Neutrophil (primary cell): ENCODE measurements around the gene CPT1C.
"Not testable (repeated sequence)": the region's sequence is repeated elsewhere in the genome, so short reads cannot be mapped to it uniquely, and the experiment has no call there.

Experiments used
- H3K27ac ChIP-seq: fragments of 200-600 bp; sonication (generic); 2 replicates; pipeline ENCODE4 v1.5.1; 2016; ENCODE audit warnings: mild to moderate bottlenecking, moderate library complexity
- H3K27me3 ChIP-seq: fragments of 200-600 bp; sonication (generic); 2 replicates; pipeline ENCODE4 v1.6.0; 2016; ENCODE audit warnings: mild to moderate bottlenecking
- H3K36me3 ChIP-seq: fragments of 200-600 bp; sonication (generic); 2 replicates; pipeline ENCODE4 v1.5.1; 2017
- H3K4me1 ChIP-seq, 2 experiments: fragments of 200-600 bp in 1 of 2; sonication (generic) in 1 of 2; 1 replicate in 1 of 2; 2 replicates in 1 of 2; pipeline versions ENCODE4 v1.5.1 to v1.6.1; 2013 to 2016; ENCODE audit warnings: low read depth in 1 of 2, low read length in 1 of 2, mild to moderate bottlenecking in 1 of 2, moderate library complexity in 1 of 2; ENCODE audit not compliant: control insufficient read depth in 1 of 2, insufficient read depth in 1 of 2
- H3K4me3 ChIP-seq, 2 experiments: fragments of 200-600 bp in 1 of 2; sonication (generic) in 1 of 2; 1 replicate in 1 of 2; 2 replicates in 1 of 2; pipeline ENCODE4 v1.5.1; 2013 to 2016; ENCODE audit warnings: low read depth in 1 of 2, low read length in 1 of 2, mild to moderate bottlenecking in 1 of 2, moderate library complexity in 1 of 2
- H3K9me3 ChIP-seq: fragments of 200-600 bp; sonication (generic); 2 replicates; pipeline ENCODE4 v1.5.1; 2016
- TF ChIP-seq, protein P1 (sequence below): fragments of 200-600 bp; sonication (generic); IDR thresholded peaks from 2 replicates; pipeline ENCODE4 v1.5.1; 2016; ENCODE audit warnings: antibody characterized with exemption

The CPT1C gene

DNA sequence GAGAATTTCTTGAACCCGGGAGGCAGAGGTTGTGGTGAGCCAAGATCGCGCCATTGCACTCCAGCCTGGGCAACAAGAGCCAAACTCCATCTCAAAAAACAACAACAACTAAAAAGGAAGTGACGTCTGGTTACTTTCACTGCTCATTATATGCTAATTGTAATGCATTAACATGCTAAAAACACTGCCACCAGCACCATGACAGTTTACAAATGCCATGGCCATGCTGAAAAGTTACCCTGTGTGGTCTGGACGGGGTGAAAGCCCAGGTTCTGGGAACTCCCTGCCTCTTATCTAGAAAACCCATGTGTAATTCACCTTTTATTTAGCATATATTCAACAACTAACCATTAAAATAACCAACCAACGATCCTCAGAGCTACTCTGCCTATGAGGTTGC lies 28.1 kb downstream of the CPT1C start:
- Histone ChIP-seq H3K4me1 (peaks cover 6 to 13% of the 10 kb centered on the region in 2 experiments), H3K27ac (no peak overlapping the region), H3K9me3 (no peaks in the 10 kb centered on the region), H3K36me3 (no peaks in the 10 kb centered on the region), H3K27me3 (no peaks in the 10 kb centered on the region), H3K4me3 (no peak overlapping the region)
- TF ChIP-seq, protein P1, sequence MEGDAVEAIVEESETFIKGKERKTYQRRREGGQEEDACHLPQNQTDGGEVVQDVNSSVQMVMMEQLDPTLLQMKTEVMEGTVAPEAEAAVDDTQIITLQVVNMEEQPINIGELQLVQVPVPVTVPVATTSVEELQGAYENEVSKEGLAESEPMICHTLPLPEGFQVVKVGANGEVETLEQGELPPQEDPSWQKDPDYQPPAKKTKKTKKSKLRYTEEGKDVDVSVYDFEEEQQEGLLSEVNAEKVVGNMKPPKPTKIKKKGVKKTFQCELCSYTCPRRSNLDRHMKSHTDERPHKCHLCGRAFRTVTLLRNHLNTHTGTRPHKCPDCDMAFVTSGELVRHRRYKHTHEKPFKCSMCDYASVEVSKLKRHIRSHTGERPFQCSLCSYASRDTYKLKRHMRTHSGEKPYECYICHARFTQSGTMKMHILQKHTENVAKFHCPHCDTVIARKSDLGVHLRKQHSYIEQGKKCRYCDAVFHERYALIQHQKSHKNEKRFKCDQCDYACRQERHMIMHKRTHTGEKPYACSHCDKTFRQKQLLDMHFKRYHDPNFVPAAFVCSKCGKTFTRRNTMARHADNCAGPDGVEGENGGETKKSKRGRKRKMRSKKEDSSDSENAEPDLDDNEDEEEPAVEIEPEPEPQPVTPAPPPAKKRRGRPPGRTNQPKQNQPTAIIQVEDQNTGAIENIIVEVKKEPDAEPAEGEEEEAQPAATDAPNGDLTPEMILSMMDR: no peak

DNA sequence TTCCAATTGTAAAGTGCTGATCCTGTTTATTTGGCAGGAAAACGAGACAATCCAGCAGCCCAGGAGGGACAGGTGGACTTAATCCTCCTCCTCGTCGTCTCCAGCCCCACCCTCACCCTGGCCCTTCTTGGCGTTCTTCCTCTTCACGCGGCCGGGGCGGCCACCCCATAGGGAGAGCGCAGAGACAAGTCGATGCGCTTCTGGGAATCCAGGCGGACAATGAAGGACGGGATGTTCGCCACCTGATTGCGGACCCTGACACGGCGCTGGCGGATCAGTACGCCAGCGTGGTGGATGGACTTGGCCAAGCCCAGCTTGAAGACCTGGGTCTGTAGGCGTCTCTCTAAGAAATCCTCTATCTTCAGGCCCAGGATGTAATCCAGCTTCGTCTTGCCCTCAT lies 28.5 kb downstream of the CPT1C start:
- H3K27ac ChIP-seq, H3K9me3 ChIP-seq, H3K4me3 ChIP-seq, H3K36me3 ChIP-seq, H3K27me3 ChIP-seq: not testable (repeated sequence)
- peaks cover 6 to 13% of the 10 kb centered on the region in 2 experiments for H3K4me1 ChIP-seq

DNA sequence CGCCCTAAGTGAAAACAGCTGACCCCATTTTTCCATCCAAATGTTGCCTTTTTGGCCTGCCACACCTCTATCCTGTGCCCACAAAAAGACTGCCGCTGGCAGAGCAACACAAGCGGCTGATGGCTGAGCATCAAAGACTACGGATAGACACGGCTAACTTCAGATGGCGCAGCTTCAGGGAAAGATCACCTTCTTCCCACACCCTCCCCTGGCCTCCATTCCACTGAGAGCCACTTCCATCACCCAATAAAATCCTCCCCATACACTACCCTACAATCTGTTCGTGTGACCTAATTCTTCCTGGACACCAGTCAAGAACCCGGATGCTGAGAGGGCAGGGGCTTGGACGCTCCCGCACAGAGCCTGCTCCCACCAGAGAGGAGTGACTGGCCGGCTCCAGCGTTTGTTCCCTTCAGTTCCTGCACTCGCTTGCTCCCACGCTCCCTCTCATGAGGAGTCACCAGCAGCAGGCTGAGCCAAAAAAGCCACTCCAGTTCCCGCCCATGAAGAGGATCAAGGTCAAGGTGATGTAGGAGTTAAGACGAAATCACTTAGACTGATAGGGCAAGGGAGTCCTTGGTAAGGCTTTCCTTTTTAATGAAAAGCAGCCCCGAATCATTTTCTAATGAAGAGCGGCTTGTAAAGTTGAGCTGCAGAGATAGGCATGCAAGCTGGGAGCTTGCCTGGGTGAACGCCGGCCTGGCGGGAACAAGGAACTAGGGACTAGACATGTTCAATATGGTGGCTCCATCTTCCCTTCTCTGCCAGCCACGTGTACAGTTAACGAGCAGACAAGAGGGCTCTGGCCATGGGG lies 36.5 kb downstream of the CPT1C start:
- TF ChIP-seq, protein P1: no peak
- no peak overlapping the region for H3K4me3 ChIP-seq
- no peaks in the 10 kb centered on the region for H3K4me1 ChIP-seq
- no peaks in the 10 kb centered on the region for H3K27me3 ChIP-seq
- H3K9me3 ChIP-seq: no peaks in the 10 kb centered on the region
- no peak overlapping the region for H3K27ac ChIP-seq
- no peaks in the 10 kb centered on the region for H3K36me3 ChIP-seq

DNA sequence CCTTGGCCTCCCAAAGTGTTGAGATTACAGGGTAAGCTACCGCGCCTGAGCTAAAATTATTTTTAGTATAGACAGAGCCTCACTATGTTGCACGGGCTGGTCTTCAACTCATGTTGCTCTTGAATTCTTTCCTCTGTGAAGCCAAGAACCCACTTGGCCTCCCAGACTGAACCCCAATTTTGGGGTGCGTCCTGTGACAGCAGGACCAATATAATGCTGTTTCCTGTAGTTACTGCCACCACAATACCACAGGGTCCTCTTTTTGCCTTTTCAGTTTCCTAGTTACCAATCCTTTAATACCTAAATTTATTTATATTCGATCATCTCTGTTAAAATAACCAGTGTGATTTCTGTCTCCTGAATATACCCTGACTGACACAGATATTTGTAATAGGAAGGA lies 39.2 kb downstream of the CPT1C start:
- Histone ChIP-seq H3K9me3 (no peaks in the 10 kb centered on the region), H3K27me3 (no peaks in the 10 kb centered on the region), H3K4me1 (no peaks in the 10 kb centered on the region), H3K27ac (no peak overlapping the region), H3K36me3 (no peaks in the 10 kb centered on the region), H3K4me3 (no peak overlapping the region)
- TF ChIP-seq, protein P1: no peak

DNA sequence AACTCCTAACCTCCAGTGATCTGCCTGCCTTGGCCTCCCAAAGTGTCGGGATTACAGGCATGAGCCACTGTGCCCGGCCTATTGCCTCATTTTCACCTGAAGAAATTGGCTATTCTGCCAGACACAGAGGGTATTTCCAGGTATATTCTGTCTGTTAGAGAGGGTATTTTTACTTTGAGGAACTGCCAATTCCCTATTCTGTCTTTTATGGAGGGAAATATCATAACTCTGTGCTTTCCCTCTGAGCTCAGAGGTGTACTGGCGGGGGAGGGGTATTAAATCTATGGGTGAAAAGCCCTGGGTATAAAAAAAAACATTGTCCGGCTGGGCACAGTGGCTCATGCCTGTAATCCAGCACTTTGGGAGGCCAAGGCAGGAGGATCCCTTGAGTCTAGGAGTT lies 47.4 kb downstream of the CPT1C start:
- Histone ChIP-seq H3K9me3 (no peaks in the 10 kb centered on the region), H3K36me3 (no peaks in the 10 kb centered on the region), H3K27ac (no peak overlapping the region), H3K4me3 (no peak overlapping the region), H3K27me3 (no peaks in the 10 kb centered on the region), H3K4me1 (peaks cover 0 to 6% of the 10 kb centered on the region in 2 experiments)
- TF ChIP-seq, protein P1: no peak

DNA sequence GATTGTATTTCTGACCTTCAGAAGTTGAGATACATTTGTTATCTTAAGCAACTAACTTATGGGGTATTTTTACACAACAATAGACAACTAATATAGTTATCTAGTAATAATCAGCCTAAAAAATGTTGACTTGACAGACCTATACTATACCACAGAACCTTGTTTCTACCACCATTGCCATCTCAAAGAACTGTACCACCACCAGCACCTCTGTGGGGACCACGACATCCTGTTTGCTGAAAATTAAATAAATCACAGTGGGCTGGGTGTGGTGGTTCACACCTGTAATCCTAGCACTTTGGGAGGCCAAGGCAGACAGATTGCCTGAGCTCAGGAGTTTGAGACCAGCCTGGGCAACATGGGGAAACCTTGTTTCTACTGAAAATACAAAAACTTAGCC lies 48.2 kb downstream of the CPT1C start:
- Histone ChIP-seq H3K4me1 (peaks cover 0 to 6% of the 10 kb centered on the region in 2 experiments), H3K4me3 (no peak overlapping the region), H3K27me3 (no peaks in the 10 kb centered on the region), H3K9me3 (no peaks in the 10 kb centered on the region), H3K27ac (no peak overlapping the region), H3K36me3 (no peaks in the 10 kb centered on the region)
- TF ChIP-seq, protein P1: no peak
